Measurements from ENCODE around the gene MYO19. TPM values are rescaled to one million over a fixed set of nuclear protein-coding genes. Genes with fewer than 3 reads are reported as not detected.

MYO19 gene
- total and polyA plus RNA-seq, 2 of the 4 experiments (the other 2 are of a cell fraction), result 35.8 to 55.6 TPM

- POLR2A ChIA-PET (ENCODE audit: unreplicated experiment), result no interaction called here
- no peaks in the 10 kb centered on the region for H3K9me3 ChIP-seq (ENCODE audit: control insufficient read depth, insufficient read depth, low read length)
- intact Hi-C loops (cut with micrococcal nuclease) (loop anchor here (2.0 kb wide), 1 partner anchor 14 kb away; no protein-coding TSS in a partner anchor), dilution Hi-C loops (cut with HindIII; ENCODE audit: low sequenced_read_pairs, unreplicated experiment) (no loop called here), in situ Hi-C loops (cut with MboI; ENCODE audit: low sequenced_read_pairs) (no loop called here)
- peaks cover 7% of the 10 kb centered on the region for H3K36me3 ChIP-seq (ENCODE audit: control insufficient read depth, insufficient read depth, low read length)
- no peak overlapping the region for H2BK120ac ChIP-seq (ENCODE audit: low read depth, low read length)
- H2AK9ac ChIP-seq (replicated peaks; ENCODE audit: low read depth, low read length, poor library complexity), result no peak overlapping the region
- peak overlapping the region; percentile 88; the same call in 1 of the 2 replicates for H3K14ac ChIP-seq (replicated peaks; ENCODE audit: low read depth, low read length)
- no peaks in the 10 kb centered on the region; the same call in 1 of the 2 replicates for H3K4me1 ChIP-seq (ENCODE audit: control insufficient read depth, insufficient read depth, low read length)
- peak overlapping the region; percentile 96; the same call in 1 of the 2 replicates for H3K27ac ChIP-seq (ENCODE audit: insufficient read depth, low read length)
- peak overlapping the region; percentile 97 for H3K9ac ChIP-seq (ENCODE audit: low read depth, low read length)
- peak; percentile 66 for TF ChIP-seq NFE2L2 (IDR thresholded peaks at IDR 0.05; ENCODE audit: low read depth, low read length)
- no peak for TF ChIP-seq MXI1 (IDR thresholded peaks at IDR 0.05; ENCODE audit: borderline replicate concordance, low read depth, low read length)
- H4K8ac ChIP-seq (ENCODE audit: low read depth in 2 of 2, low read length in 2 of 2), result peak overlapping the region; percentile 87 to 88; a peak in 3 of 4 replicates
- H2BK5ac ChIP-seq (ENCODE audit: low read depth, low read length, poor library complexity, severe bottlenecking), result peak overlapping the region; percentile 89
- TSS peak; percentile 50 for BruUV-seq (replicated peaks)
- ATAC-seq (ENCODE audit: low read depth) (no peak), DNase-seq (no peak)
- H3K4ac ChIP-seq (ENCODE audit: low read depth, low read length), result no peak overlapping the region; the same call in 1 of the 2 replicates
- peaks cover 61% of the 10 kb centered on the region for H4K20me1 ChIP-seq (ENCODE audit: insufficient read depth, low read length)
- H3K4me3 ChIP-seq (ENCODE audit: insufficient read depth, low read depth, low read length), result peak overlapping the region; percentile 86
- no peaks in the 10 kb centered on the region for H3K9me1 ChIP-seq (ENCODE audit: insufficient read depth, low read length)
- H3K18ac ChIP-seq (ENCODE audit: low read depth, low read length), result no peak overlapping the region
- no peaks in the 10 kb centered on the region for H3K27me3 ChIP-seq (ENCODE audit: control insufficient read depth, insufficient read depth, low read length)
- no peak overlapping the region for H4K91ac ChIP-seq (ENCODE audit: insufficient read depth, low read depth, low read length)
- peak overlapping the region; percentile 98 for H3K4me2 ChIP-seq (ENCODE audit: low read depth, low read length)
- H2AK5ac ChIP-seq (ENCODE audit: low read depth, low read length), result no peak overlapping the region
- H3K23ac ChIP-seq (ENCODE audit: low read depth, low read length), result peak overlapping the region; percentile 89
- peak overlapping the region; percentile 90 for H3K56ac ChIP-seq (ENCODE audit: extremely low read depth, insufficient read depth, low read length)
- H2BK20ac ChIP-seq (ENCODE audit: low read depth, low read length), result no peak overlapping the region
- no CpG with 5 or more reads among the region's 7 CpGs for WGBS, 2 experiments (ENCODE audit: extremely low coverage in 2 of 2, insufficient read length in 1 of 2)
- H4K5ac ChIP-seq (ENCODE audit: low read depth, low read length), result peak overlapping the region; percentile 74; the same call in 1 of the 2 replicates
- H2AFZ ChIP-seq (replicated peaks; ENCODE audit: low read length, poor library complexity), result no peak overlapping the region
- H2BK15ac ChIP-seq (ENCODE audit: low read depth, low read length), result no peak overlapping the region
- CTCF ChIA-PET, result no interaction called here
- peaks cover 7 to 26% of the 10 kb centered on the region in 2 experiments; a peak in 3 of 4 replicates for H3K79me1 ChIP-seq (ENCODE audit: low read depth in 1 of 2, low read length in 2 of 2)
Measured at GRCh38 chr17:36546418-36547093, 11.9 kb upstream of the MYO19 start.

Data from IMR-90 (cell line).